Measurements from ENCODE around the gene TAS1R3.
"Not testable (repeated sequence)": the region's sequence is repeated elsewhere in the genome, so short reads cannot be mapped to it uniquely, and the experiment has no call there.

TAS1R3 gene

DNA sequence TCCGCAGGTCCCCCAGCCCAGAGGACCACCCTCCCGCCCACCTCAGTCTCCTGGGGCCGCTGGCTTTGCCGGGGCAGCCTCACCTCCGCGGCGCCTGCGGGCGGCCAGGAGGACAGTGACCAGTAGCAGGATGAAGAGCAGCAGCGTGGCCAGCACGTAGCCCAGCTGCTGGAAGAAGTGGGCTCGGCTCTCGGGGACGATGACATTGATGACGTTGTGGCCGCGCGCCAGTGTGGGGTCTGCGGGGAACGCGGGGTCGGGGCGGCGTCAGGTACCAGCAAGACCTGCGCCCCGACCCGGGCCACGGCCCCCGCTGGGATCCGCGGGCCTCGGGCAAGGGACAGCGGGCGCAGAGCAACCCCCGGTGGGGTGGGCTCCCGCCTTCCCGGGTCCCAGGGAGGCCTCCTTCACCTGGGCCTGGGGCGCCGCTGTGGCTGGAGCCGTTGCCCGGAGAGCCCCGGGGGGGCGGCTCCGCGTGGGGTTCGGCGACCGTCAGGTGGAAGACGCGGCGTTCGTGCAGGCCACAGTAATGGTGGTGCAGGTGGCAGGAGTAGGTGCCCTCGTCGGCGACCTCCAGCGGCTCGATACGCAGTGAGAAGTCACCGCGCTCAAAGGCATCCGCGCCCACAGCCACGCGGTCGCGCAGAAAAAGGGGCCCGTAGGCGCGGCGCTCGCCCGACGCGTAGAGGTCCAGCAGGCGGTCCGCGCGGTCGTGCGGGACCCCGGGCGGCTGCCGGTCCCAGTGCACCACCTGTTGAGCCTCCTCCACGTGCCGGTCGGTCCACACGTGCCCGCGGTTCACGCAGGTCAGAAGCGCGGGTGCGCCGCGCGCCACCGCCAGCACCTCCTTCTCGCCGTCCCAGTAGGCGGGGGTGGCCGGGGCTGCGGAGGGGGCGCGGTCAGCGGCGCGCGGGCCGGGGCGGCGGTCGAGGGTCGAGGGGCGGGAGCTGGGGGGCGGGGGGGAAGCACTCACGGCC lies 23.5 kb downstream of the TAS1R3 start:
- DNase-seq = no peak

DNA sequence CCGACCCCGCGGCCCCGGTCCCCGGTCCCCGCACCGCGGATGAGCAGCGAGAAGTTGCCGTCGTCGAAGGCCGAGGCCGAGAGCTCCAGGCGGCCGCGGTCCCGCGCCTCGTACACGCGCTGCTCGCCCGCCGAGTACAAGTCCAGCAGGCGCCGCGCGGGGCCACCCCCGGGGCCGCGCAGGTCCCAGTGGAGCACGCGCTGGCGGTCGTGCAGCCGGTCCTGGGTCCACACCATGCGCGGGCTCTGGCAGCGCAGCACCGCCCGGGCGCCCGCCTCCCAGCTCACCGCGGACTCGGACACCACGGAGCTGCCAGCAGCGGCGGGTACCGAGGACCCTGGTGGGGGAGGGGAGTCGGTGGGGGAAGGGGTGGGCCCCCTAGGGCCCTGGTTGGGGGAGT lies 24.3 kb downstream of the TAS1R3 start:
- DNase-seq = no peak

DNA sequence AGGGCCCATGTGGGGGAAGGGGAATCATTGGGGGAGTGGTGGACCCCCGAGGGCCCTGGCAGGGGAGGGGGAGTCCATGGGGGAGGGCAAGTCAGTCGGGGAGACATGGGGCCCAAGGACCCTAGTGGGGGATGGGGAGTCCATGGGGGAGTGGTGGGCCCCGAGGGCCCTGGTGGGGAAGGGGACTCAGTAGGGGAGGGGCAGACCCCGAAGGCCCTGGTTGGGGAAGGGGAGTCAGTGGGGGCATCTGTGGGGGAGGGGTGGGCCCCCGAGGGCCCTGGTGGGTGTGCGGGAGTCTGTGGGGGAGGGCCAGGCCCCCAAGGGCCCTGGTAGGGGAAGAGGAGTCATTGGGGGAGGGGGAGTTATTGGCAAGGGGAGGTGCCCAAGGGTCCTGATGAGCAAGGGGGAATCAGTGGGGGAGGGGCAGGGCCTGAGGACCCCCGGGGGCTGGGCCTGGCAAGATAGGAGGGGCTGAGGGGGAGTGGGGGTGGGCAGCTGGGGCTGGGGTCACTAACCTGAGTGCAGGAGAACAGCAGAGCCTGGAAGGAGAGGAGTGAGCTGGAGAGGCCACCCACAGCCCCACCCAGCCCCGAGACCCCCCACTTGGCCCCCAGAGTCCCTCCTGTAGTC lies 25.2 kb downstream of the TAS1R3 start:
- DNase-seq = no peak

DNA sequence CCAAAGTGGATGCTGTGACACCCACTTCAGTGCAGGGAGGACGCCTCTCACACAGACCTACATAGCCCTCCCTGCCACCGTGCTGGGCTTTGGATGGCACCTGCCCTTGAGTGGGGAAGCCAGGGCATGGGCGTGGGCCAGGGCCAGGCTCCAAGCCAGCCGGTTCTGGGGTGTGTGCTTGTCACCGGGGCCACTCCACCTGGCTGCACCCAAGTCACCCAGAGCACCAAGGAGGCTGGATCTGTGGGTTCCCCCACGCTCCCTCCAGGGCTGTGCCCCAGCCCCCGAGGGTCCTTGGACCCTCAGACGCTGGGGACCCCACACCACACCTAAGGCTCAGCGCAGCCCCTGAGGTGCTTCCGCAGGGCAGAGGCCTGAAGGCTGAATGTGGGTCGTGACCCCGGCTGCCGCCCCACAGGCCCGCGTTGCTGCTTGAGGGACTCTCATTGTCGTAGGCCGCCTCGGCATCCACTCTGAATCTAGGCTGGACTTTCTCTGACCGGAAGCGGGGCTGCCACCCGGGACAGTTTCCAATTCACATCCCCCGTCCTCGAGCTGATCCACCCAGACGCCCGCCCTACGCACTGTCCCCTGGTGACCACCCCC lies 25.8 kb downstream of the TAS1R3 start:
- DNase-seq = no peak

DNA sequence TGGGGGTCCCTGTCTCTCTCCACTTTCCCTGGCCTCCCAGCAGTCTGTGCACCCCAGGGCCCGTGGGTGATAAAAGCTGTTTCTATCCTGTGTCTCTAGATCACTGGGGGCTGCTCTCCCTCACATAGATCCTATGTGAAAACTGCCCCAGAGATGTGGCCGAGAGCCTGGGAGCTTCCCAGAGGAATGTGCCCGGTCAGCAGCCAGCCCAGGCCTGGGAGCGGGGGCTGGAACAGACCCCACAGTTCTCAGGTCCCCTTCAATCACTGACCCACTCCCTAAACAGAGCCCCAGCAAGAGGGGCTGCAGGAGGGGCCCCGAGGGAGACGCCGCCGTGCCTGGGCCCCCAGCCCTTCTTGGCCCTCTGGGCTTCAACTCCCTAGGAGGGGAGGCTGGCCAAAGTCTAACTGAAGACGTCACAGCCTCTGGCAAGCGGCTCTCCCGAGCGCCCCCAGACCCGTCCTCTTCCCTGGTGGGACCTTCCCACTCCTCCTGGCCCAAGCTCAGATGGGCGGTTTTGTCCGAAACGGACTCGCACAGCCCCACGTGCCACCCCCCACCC lies 26.9 kb downstream of the TAS1R3 start:
- no peak for DNase-seq

DNA sequence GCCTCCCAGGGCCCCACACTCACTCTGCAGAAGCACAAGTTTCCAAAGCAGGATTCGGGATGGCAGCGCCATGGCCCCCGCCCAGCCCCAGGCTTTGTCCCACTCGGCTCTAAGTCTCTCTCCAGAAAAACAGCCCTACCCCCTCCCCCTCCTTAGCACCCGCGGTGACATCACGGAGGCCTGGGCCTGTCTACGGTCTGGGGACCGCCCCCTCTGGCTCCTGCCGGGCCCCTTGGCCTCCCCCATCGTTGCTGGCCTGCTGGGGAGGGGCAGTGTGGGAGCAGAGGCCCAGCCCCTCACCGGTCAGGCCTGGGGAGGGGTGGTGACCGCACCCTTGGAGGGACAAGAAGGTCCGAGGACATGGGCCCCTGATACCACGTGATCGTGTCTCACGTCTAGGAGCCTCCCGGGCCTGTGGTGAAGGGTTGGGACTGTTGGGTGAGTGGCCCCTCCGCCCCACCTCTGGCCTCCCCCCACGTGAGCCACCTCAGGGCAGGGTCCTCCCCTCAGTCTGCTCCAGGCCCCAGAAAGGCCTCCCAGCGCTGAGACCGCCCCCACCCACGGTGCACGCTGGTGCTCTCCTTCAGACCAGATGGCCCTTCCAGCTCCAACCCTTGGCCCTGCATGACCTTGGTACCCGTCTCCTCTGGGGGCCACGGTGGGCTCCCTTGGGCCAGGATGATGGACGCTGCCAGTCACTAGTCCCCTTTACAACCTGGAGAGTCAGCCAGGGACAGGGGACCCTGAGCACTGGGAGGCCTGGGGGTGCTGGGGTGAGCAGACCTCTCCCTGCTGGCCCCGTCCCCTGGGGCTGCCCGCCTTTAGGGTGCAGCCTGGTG lies 27.6 kb downstream of the TAS1R3 start, which contains the start of gene MXRA8:
MXRA8 (minus strand) TSS at position 123 of the 839 bp plus-strand sequence; CDS start at position 72, 51 bp downstream.
- no peak for DNase-seq

DNA sequence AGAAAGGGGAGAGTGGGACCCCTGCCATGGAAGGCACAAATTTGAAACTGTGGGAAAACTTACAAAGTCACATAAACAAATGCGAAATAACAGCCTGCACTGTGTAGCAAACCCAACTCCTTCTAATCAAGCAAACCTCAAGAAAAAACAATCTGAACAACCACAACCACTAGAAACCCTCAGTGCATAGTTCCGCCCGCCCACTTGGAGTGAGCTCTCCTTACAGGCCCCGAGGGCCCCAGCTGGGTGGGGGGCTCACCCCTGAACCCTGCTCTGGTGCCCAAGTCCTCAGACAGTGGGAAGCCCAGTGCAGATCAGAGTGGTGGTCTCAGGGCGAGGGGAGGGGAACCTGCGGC lies 28.2 kb downstream of the TAS1R3 start:
- DNase-seq = no peak

DNA sequence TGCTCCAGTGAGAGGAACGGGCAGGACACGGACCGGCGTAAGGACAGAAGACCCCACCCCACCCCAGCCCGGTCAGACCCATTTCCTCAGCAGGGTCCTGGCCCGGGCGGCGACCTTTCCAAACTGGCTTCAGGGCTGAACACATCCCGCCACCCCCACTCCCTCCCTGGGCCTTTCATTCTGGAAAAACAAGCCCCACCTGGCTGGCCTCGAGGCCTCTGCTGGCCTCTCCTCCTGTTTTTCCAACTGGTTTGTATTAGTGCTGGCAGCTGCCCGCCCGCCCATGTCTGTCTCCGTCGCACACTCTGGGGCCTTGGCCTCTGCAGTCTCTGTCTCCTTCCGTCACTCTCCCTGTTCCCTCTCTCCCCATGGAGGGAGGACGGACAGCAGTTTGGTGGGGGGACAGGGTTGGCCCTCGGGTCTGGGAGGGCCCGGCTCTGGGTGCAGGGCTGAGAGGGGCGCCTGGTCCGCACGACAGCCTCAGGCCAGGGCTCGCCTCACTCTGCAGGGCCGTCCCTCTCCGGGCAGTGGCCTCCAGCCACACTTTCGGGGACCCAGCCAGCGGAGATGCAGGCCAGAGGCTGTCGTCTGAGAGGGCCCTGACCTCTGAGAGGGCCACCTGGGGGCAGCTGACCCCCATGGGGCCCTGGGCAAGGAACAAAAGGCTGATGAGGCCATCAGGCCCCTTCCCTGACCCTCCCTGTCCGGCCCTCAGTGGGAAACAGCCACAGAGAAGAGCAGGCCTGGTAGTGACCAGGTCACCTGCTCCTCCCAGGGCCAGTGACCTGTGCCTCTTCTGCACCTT lies 28.8 kb downstream of the TAS1R3 start:
- no peak for DNase-seq

DNA sequence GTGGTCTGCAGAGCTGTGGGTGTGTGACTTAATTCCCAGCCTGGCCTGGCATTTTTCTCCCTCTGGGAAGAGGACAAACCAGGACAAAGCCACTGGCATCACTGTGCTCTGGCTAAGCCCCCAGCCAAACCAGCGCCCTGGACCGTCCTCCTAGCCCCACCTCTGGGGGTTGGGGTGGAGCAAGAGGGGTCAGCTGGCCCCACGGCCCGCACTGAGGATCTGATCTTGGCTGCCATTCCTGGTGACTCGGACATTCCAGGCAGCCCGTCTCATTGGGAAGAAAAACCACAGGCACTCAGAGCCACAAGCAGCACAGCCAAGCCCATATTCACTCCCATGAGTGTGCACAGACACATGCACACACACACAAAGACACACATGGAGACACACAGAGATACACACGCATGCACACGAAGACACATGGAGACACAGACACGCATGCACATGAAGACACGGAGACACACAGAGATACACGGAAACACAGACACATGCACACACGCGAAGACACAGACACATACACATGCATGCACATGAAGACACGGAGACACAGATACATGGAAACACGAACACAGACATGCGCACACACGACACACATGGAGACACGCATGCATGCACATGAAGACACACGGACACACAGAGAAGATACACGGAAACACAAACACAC lies 29.6 kb downstream of the TAS1R3 start:
- DNase-seq = no peak

DNA sequence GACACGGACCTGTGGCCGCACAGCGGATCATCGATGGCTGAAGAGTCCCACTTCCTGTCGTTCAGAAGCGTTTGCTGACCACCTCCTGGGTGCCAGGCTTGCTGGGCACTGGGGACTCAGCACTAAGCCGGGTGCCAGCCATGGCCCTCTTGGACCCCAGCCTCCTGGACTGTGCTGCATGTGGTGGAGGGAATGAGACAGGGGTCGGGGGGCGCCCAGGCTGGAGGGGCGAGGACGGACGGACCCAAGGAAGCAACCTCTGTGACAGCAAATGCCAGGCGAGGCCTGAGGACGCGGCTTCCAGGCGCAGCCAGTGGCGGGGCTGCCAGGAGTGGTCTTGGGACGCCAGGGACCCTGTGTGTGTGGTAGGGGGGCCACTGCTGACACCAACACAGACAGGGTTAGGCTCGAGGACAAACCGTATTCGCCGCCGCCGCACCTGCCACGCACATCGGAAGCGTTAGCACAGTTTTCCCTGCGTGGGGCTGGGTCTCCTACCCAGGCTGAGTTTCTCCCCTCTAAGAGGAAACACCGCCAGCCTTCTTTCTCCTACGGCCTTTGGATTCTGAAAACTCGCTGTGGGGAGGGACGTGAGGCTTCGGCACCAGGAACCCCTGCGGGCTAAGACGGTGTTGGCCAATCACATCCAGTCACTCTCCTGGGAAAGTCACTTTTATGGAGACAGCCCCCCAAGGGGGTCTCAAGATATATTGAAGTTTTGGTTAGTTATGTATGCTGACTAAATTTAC lies 30.3 kb downstream of the TAS1R3 start:
- DNase-seq = no peak

DNA sequence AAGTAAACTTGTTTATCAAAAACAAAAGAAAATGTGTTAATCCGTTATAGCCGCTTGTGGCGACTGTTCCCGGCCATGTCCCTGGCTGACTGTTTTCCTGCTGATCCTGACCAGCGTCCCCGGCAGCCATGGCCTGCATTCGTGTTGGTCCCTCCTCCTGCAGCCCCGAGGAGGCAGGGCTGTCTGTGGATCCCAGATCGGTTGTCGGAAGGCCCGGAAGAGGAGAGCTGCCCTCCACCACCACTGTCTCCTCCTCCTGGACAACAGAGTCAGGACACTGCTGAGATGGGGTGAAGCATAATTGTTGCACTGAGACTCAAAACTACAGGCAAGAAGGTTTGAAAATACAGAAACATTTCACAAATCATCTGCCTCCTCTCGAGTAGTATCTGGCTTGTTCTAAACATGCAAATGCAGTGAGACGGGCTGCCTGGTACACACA lies 30.9 kb downstream of the TAS1R3 start:
- DNase-seq = no peak

DNA sequence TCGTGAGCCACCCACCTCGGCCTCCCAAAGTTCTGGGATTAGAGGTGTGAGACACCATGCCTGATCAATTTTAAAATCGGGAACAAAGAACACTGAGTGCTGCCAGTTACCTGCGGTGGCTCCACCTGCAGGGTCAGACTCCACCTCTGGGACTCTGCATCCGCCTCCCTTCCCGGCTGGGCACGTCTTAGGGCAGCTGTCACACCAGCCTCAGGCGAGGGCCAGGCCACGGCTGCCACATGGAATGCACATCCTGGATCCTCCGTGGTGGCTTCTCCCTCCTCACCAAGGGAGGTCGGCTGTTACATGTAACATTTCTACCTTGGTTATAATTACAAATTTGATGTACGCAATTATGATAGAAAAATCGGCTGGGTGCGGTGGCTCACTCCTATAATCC lies 33.2 kb downstream of the TAS1R3 start:
- no peak for DNase-seq

DNA sequence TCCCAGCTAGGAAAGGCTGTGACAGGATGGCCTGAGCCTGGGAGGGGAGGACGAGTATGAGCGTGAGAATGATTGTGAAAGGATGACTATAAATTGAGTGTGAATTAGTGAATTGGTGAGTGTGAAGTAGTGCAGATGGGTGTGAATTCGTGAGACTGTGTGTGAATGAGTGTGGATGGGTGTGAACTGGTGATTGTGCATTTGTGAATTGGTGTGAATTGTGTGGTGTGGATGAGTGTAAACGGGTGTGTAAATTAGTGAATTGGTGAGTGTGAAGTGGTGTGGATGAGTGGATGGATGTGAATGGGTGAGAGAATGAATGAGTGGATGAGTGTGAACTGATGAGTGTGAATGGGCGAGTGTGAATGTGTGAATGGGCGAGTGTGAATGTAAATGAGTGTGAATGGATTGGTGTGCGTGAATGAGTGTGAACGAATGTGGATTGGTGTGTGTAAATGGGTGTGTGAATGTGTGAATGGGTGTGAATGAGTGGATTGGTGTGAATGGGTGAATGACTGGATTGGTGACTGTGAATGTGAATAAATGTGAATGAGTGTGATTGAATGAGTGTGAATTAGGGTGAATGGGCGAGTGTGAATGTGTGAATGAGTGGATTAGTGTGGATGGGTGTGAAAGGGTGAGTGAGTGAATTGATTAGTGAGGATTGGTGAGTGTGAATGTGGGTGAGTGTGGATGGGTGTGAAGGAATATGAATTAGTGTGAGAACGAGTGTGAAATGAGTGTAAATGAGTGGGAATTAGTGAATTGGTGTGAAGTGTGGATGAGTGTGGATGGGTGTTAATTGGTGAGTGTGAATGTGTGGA lies 35.0 kb downstream of the TAS1R3 start:
- DNase-seq = no peak

DNA sequence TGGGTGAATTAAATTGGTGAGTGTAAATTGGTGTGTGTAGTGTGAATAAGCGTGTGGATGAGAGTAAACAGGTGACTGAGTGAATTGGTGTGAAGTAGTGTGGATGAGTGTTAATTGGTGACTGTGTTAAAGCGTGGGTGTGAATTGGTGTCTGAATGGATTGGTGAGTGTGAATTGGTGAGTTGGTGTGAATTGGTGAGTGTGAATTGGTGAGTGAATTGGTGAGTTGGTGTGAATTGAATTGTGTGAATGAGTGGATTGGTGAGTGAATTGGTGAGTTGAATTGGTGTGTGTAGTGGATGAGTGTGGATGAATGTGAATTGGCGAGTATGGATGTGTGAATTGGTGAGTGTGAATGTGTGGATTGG lies 35.6 kb downstream of the TAS1R3 start:
- no peak for DNase-seq

DNA sequence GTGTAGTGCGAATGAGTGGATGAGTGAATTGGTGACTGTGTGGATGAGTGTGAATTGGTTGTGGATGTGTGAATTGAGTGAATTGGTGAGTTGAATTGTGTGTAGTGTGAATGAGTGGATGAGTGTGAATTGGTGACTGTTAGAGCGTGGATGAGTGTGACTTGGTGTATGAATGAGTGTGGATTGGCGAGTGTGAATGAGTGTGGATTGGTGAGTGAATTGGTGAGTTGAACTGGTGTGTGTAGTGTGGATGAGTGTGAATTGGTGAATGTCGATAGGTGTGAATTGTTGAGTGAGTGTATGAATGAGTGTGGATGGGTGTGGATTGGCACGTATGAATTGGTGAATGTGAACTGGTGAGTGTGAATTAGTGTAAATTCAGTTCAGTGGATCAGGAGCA lies 36.2 kb downstream of the TAS1R3 start:
- no peak for DNase-seq

DNA sequence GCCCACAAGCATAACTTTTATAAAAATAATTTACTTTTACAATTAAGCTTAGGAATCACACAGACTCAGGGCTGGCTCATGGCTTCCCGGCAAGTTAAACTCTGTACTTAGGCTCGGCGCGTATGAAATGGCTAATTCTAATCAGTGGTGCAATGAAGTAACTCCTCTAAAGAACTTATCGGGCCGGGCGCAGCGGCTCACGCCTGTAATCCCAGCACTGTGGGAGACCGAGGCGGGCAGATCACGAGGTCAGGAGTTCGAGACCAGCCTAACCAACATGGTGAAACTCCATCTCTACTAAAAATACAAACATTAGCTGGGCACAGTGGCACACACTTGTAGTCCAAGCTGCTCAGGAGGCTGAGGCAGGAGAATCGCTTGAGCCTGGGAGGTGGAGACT lies 39.0 kb downstream of the TAS1R3 start:
- not testable (repeated sequence) for DNase-seq

DNA sequence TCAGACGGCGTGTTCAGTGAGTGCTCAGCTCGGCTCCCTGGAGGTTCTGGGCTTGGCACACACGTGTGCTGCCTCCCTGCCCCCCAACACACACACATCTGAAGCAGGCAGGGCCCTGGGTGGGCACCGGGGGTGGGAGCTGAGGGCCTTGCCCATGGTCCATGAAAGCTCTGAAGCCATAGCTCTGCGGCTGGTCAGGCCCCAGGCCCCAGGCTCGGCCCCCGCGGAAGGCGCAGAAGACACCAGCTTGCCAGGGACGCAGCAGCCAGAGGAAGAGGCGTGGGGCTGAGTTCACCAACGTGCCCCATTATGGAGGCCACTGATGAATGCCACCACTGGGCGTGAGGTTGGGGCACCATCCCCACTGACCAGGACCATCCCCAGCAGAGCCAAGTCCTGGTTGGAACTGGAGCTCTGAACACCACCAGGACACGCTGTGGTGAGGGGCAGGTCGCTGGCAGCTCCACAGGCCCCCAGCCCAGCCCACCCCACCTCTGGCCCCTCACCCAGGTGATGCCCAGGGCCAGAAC lies 39.8 kb downstream of the TAS1R3 start:
- no peak for DNase-seq

DNA sequence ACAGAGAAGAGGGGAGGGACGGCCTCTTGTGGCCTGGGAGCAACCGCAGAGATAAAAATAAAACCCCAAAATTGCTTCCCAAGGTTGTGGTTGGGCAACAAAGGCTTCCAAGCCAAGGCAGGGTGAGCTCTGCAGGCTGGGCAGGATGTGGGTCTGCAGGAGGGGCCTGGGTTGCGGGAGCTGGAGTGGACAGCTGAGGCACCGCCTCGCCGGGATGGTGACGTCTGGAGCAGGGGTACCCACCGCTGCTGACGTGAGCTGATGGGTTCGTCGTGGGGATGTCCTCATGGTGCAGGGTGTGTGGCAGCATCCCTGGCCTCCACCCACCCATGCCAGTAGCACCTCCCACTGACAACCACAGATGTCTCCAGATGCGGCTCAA lies 40.3 kb downstream of the TAS1R3 start:
- no peak for DNase-seq
